Gastrocnemius medialis (tissue), 4 donors: ENCODE results near the gene NPEPL1.

Source experiments
- CTCF ChIP-seq, 5 experiments: fragments of 450-650 bp in 3 of 5; fragments of 200-600 bp in 2 of 5; sonication (generic) in 2 of 5; IDR thresholded peaks in 4 of 5; conservative IDR thresholded peaks in 1 of 5; 1 replicate in 4 of 5; 2 replicates in 1 of 5; pipeline ENCODE4 v1.5.1; 2016 to 2019; ENCODE audit warnings: antibody characterized with exemption in 5 of 5, mild to moderate bottlenecking in 3 of 5, moderate library complexity in 3 of 5
- POLR2A ChIP-seq, 2 donors: fragments of 450-650 bp; IDR thresholded peaks; one replicate each; pipeline ENCODE4 v1.6.1; 2017; ENCODE audit warnings: antibody characterized with exemption in 2 of 2, mild to moderate bottlenecking in 2 of 2, moderate library complexity in 2 of 2

DNA sequence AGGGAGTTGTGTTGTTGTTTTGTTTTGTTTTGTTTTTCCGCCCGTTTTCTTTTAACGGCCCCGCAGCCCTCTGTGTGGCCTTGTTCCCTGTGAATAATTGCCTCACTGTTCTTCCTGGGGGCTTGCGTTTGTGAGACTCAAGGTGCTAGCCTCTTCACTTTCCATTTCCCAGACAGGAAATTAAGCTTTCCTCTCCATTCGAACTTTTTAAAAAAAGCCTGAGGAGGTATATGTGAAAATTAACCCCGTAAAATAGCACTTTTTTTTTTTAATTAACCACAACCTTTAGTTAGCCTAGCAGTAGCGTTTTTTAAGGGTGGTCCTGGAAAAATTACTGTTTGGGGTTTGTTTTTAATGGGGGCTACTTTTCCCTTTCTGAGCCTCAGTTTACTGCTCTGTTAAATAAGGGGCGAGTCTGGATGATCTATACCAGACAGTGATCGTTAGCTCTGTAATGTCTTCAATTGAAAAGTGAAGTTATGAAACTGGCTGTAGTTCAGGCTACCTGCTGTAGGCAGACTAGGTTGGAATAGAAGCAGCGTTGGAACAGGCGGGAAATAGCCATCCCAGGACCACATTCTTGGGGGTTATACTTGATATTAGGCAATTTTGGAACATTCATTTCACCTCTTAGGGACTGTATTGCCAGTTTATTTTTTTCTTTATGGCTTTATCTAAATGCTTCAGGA is 39.9 kb upstream of the NPEPL1 start:
- TF ChIP-seq CTCF (IDR thresholded peaks at IDR 0.05 in 4 of 5, conservative IDR thresholded peaks at IDR 0.05 in 1 of 5) (no peak), POLR2A (IDR thresholded peaks at IDR 0.05) (no peak)
